SU-DHL-6 (cell line): ENCODE data around the gene ABCC3.

Experiments
- CTCF ChIP-seq: fragments of 200-600 bp; sonication (generic); IDR thresholded peaks from one replicate; pipeline ENCODE4 v1.5.1; 2017; ENCODE audit warnings: antibody characterized with exemption, mild to moderate bottlenecking, low read length, moderate library complexity; ENCODE audit not compliant: insufficient read depth, poor library complexity, severe bottlenecking
- EZH2phosphoT487 ChIP-seq: fragments of 200-600 bp; sonication (generic), shearing (Covaris generic); conservative IDR thresholded peaks from 2 replicates; pipeline ENCODE4 v1.6.1; 2018; ENCODE audit warnings: mild to moderate bottlenecking, antibody characterized with exemption, low read length, moderate library complexity, mixed read lengths

- TF ChIP-seq CTCF, result no peak
- no peak for TF ChIP-seq EZH2phosphoT487
Measured at GRCh38 chr17:50594892-50595291, 39.8 kb upstream of the ABCC3 start.
